GM08714 (cell line): ENCODE results near the gene GNAT1.

Experiments
- H3K4me3 ChIP-seq: fragments of 200-500 bp; sonication (Bioruptor generic); 2 replicates; pipeline ENCODE4 v1.5.1; 2014; ENCODE audit warnings: mild to moderate bottlenecking, low read length, inconsistent platforms
- ZNF274 ChIP-seq: IDR thresholded peaks from 2 replicates; pipeline ENCODE4 v1.6.1; 2012; ENCODE audit warnings: mild to moderate bottlenecking, low read depth, low read length

The GNAT1 gene

GRCh38 chr3:50222169-50222528, 30.7 kb downstream of the GNAT1 start:
- TF ChIP-seq ZNF274, result no peak
- no peak overlapping the region for H3K4me3 ChIP-seq

- no peak for TF ChIP-seq ZNF274
- no peak overlapping the region for H3K4me3 ChIP-seq
Observed at GRCh38 chr3:50224639-50225038, 33.2 kb downstream of the GNAT1 start.

- TF ChIP-seq ZNF274, result no peak
- H3K4me3 ChIP-seq, result peak overlapping the region; percentile 29; the same call in 1 of the 2 replicates
Observed at GRCh38 chr3:50226888-50227389, 35.5 kb downstream of the GNAT1 start.

GRCh38 chr3:50227390-50228183, 36.2 kb downstream of the GNAT1 start:
- TF ChIP-seq ZNF274, result no peak
- H3K4me3 ChIP-seq, result peak overlapping the region; percentile 73

- peak overlapping the region; percentile 73; the same call in 1 of the 2 replicates for H3K4me3 ChIP-seq
Observed at GRCh38 chr3:50228184-50228763, 36.9 kb downstream of the GNAT1 start.

GRCh38 chr3:50229490-50229889, 38.1 kb downstream of the GNAT1 start:
- H3K4me3 ChIP-seq, result no peak overlapping the region
- TF ChIP-seq ZNF274, result no peak

- no peak for TF ChIP-seq ZNF274
- no peak overlapping the region for H3K4me3 ChIP-seq
Observed at GRCh38 chr3:50230104-50230793, 38.8 kb downstream of the GNAT1 start.

GRCh38 chr3:50230794-50231125, 39.4 kb downstream of the GNAT1 start:
- TF ChIP-seq ZNF274, result no peak

GRCh38 chr3:50231581-50231980, 40.2 kb downstream of the GNAT1 start:
- no peak for TF ChIP-seq ZNF274

More at GRCh38 chr3:50230794-50231125, 39.4 kb downstream of the GNAT1 start:
- no peak overlapping the region for H3K4me3 ChIP-seq

GRCh38 chr3:50232303-50232702, 40.9 kb downstream of the GNAT1 start:
- no peak overlapping the region for H3K4me3 ChIP-seq
- TF ChIP-seq ZNF274, result no peak

More at GRCh38 chr3:50231581-50231980, 40.2 kb downstream of the GNAT1 start:
- no peak overlapping the region for H3K4me3 ChIP-seq

GRCh38 chr3:50233176-50233575, 41.8 kb downstream of the GNAT1 start:
- H3K4me3 ChIP-seq, result no peak overlapping the region
- no peak for TF ChIP-seq ZNF274

GRCh38 chr3:50235716-50236483, 44.5 kb downstream of the GNAT1 start, which contains the start of gene GNAI2:
TSS of gene GNAI2 (plus strand) at chr3:50236204. CDS start at chr3:50236336, 132 bp downstream.
- TF ChIP-seq ZNF274, result no peak
- H3K4me3 ChIP-seq, result peak within 1 kb of the TSS; percentile 71

GRCh38 chr3:50236484-50237132, 45.2 kb downstream of the GNAT1 start:
- TF ChIP-seq ZNF274, result no peak
- H3K4me3 ChIP-seq, result peak overlapping the region; percentile 71
